DOHH2 (cell line): ENCODE results near the gene EXOC6B.

ENCODE experiments used
- CTCF ChIP-seq: fragments of 200-600 bp; sonication (generic); IDR thresholded peaks from one replicate; pipeline ENCODE4 v1.5.1; 2014; ENCODE audit warnings: antibody characterized with exemption, mild to moderate bottlenecking, low read depth, low read length; ENCODE audit not compliant: poor library complexity, severe bottlenecking
- EZH2phosphoT487 ChIP-seq: fragments of 200-600 bp; sonication (generic); IDR thresholded peaks from 2 replicates; pipeline ENCODE4 v1.6.1; 2017; ENCODE audit warnings: borderline replicate concordance, mild to moderate bottlenecking, antibody characterized with exemption, low read length, moderate library complexity, mixed read lengths

- TF ChIP-seq CTCF = no peak
- no peak for TF ChIP-seq EZH2phosphoT487
These were observed 499.1 kb downstream of the EXOC6B start for GRCh38 chr2:72326759-72327158.
